ENCODE results near the gene SEC16B.

GRCh38 chr1:177983077-177983476, 13.2 kb upstream of the SEC16B start:
- TF ChIP-seq JUND (IDR thresholded peaks at IDR 0.05) (no peak), NR2F2 (IDR thresholded peaks at IDR 0.05) (no peak), RXRA (IDR thresholded peaks at IDR 0.05) (no peak), GABPA (IDR thresholded peaks at IDR 0.05 in 1 of 2, conservative IDR thresholded peaks at IDR 0.05 in 1 of 2) (no peak)
- TF ChIP-seq, protein P1, sequence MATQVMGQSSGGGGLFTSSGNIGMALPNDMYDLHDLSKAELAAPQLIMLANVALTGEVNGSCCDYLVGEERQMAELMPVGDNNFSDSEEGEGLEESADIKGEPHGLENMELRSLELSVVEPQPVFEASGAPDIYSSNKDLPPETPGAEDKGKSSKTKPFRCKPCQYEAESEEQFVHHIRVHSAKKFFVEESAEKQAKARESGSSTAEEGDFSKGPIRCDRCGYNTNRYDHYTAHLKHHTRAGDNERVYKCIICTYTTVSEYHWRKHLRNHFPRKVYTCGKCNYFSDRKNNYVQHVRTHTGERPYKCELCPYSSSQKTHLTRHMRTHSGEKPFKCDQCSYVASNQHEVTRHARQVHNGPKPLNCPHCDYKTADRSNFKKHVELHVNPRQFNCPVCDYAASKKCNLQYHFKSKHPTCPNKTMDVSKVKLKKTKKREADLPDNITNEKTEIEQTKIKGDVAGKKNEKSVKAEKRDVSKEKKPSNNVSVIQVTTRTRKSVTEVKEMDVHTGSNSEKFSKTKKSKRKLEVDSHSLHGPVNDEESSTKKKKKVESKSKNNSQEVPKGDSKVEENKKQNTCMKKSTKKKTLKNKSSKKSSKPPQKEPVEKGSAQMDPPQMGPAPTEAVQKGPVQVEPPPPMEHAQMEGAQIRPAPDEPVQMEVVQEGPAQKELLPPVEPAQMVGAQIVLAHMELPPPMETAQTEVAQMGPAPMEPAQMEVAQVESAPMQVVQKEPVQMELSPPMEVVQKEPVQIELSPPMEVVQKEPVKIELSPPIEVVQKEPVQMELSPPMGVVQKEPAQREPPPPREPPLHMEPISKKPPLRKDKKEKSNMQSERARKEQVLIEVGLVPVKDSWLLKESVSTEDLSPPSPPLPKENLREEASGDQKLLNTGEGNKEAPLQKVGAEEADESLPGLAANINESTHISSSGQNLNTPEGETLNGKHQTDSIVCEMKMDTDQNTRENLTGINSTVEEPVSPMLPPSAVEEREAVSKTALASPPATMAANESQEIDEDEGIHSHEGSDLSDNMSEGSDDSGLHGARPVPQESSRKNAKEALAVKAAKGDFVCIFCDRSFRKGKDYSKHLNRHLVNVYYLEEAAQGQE (IDR thresholded peaks at IDR 0.05), result no peak
- TF ChIP-seq, protein P2, sequence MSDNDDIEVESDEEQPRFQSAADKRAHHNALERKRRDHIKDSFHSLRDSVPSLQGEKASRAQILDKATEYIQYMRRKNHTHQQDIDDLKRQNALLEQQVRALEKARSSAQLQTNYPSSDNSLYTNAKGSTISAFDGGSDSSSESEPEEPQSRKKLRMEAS (IDR thresholded peaks at IDR 0.05), result no peak
- TF ChIP-seq, protein P3, sequence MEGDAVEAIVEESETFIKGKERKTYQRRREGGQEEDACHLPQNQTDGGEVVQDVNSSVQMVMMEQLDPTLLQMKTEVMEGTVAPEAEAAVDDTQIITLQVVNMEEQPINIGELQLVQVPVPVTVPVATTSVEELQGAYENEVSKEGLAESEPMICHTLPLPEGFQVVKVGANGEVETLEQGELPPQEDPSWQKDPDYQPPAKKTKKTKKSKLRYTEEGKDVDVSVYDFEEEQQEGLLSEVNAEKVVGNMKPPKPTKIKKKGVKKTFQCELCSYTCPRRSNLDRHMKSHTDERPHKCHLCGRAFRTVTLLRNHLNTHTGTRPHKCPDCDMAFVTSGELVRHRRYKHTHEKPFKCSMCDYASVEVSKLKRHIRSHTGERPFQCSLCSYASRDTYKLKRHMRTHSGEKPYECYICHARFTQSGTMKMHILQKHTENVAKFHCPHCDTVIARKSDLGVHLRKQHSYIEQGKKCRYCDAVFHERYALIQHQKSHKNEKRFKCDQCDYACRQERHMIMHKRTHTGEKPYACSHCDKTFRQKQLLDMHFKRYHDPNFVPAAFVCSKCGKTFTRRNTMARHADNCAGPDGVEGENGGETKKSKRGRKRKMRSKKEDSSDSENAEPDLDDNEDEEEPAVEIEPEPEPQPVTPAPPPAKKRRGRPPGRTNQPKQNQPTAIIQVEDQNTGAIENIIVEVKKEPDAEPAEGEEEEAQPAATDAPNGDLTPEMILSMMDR (IDR thresholded peaks at IDR 0.05; ENCODE audit: low read depth, low read length, missing input control), result no peak
- TF ChIP-seq, protein P4, sequence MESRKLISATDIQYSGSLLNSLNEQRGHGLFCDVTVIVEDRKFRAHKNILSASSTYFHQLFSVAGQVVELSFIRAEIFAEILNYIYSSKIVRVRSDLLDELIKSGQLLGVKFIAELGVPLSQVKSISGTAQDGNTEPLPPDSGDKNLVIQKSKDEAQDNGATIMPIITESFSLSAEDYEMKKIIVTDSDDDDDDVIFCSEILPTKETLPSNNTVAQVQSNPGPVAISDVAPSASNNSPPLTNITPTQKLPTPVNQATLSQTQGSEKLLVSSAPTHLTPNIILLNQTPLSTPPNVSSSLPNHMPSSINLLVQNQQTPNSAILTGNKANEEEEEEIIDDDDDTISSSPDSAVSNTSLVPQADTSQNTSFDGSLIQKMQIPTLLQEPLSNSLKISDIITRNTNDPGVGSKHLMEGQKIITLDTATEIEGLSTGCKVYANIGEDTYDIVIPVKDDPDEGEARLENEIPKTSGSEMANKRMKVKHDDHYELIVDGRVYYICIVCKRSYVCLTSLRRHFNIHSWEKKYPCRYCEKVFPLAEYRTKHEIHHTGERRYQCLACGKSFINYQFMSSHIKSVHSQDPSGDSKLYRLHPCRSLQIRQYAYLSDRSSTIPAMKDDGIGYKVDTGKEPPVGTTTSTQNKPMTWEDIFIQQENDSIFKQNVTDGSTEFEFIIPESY (IDR thresholded peaks at IDR 0.05), result no peak

All from liver (tissue), 3 donors.